SJCRH30 (cell line): ENCODE results near the gene SMG5. TPM values are rescaled to one million over a fixed set of nuclear protein-coding genes. Genes with fewer than 3 reads are reported as not detected.

Source experiments
- DNase-seq, 2 experiments: peaks; one replicate each; pipeline ENCODE4 v3.0.0-alpha.2; 2015 to 2020
- H3K27ac ChIP-seq: fragments of 250-450 bp; sonication (Bioruptor Pico); 2 replicates; pipeline ENCODE4 v1.5.1; 2020; ENCODE audit warnings: mild to moderate bottlenecking, moderate library complexity
- H3K27me3 ChIP-seq: fragments of 250-450 bp; sonication (Bioruptor Pico); 2 replicates; pipeline ENCODE4 v1.5.1; 2020; ENCODE audit warnings: mild to moderate bottlenecking, moderate library complexity
- H3K36me3 ChIP-seq: fragments of 250-450 bp; sonication (Bioruptor Pico); 2 replicates; pipeline ENCODE4 v1.5.1; 2020; ENCODE audit warnings: mild to moderate bottlenecking, moderate library complexity
- H3K4me1 ChIP-seq: fragments of 250-450 bp; sonication (Bioruptor Pico); 2 replicates; pipeline ENCODE4 v1.5.1; 2020; ENCODE audit warnings: mild to moderate bottlenecking, moderate library complexity
- H3K4me3 ChIP-seq: fragments of 250-450 bp; sonication (Bioruptor Pico); 2 replicates; pipeline ENCODE4 v1.5.1; 2020; ENCODE audit warnings: mild to moderate bottlenecking, moderate library complexity
- H3K9me3 ChIP-seq: fragments of 250-450 bp; sonication (Bioruptor Pico); replicated peaks from 2 replicates; pipeline ENCODE4 v1.5.1; 2020; ENCODE audit warnings: mild to moderate bottlenecking, moderate library complexity
- total RNA-seq: library from RNA; depleted of rRNA; stranded (reverse); fragments of >200 nt; shearing (Covaris generic); gene quantifications from 2 replicates; pipeline ENCODE4 v1.2.3, GENCODE V29; 2014

SMG5 gene
- total RNA-seq, 1 experiment from 2014 or later, result 74.2 TPM

DNA sequence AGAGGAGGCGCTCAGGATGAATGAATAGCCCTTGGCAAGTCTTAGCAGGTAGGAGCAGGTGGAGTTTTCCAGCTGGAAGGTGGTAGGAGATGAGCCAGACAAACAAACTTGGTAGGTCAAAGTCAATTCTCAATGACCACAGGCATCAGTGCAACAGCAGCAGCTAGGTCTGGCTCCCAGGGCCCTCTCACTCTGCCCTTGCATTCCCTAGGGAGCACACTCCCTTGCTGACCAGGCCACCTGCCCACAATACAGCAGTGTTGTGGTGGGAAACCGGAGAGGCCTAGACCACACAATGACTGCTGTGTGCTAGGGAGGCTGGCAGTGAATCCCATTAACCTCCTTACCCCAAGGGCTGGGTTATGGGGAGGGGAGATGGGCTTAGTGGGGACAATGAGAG, 21.7 kb downstream of the SMG5 start:
- Histone ChIP-seq H3K4me1 (peaks cover 13% of the 10 kb centered on the region), H3K9me3 (no peaks in the 10 kb centered on the region), H3K27me3 (no peaks in the 10 kb centered on the region), H3K4me3 (no peak overlapping the region), H3K27ac (peak overlapping the region; percentile 43; the same call in 1 of the 2 replicates), H3K36me3 (peaks cover 72% of the 10 kb centered on the region)
- DNase-seq, result peak; percentile 88 to 94

DNA sequence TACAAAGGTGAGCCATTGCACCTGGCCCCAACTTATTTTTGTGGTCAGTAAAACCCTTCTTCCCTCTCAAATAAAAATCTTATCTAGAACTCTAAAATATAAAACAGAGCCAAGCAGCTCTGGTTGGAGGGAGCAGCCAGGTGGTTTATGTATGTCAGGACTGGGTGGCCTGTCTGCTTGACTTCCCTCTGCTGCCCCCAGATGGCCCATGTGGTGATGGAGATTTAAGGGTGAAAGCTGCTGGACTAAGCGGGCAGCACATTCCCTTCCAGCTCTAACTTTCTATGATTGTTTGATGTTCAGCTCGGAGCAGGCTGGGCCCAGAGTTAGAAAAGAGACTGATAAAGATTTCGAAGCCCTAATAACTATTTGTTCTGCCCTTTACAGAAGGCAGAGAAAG, 22.8 kb downstream of the SMG5 start:
- Histone ChIP-seq H3K27ac (no peak overlapping the region), H3K36me3 (peaks cover 71% of the 10 kb centered on the region), H3K4me1 (peaks cover 13% of the 10 kb centered on the region), H3K4me3 (no peak overlapping the region), H3K9me3 (no peaks in the 10 kb centered on the region), H3K27me3 (no peaks in the 10 kb centered on the region)
- no peak for DNase-seq

DNA sequence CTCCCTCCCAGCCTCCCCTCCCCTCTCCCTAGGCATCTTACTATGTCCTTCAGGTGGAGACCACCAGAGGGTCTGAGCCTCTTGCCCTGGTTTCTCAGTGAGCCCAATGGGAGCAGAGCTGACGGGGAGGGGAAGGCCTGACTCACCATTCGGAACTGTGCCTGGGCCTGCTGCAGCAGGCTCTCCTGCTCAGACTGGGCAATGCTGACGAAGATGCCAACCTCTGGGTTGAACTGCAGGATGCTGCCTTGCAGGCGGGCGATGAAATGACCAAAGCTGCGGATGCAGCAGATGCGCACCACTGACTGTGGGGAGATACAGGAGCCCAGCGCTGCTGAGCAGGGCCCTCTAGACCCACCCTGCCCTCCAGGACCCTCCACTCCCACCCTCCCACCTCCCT, 23.8 kb downstream of the SMG5 start:
- DNase-seq, result no peak

DNA sequence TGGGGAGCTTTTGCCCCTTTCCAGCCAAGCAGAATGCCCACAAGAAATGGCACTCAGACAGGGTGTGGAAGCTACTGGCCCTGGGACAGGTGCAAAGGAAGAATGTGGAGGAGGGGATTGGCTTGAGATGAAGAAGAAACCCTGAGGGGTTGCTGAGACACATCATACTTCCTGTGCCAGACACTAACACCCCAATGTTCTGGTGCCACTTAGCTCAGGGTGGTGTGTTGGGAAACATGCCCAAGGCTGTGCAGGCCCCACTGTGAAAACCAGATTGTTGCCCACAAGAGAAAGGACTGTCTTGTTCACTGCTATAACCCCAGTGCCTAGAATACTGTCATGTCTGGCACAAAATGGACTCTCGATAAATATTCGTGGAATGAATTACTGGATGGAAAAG, 24.9 kb downstream of the SMG5 start:
- H3K36me3 ChIP-seq, result peaks cover 66% of the 10 kb centered on the region
- no peak overlapping the region for H3K4me3 ChIP-seq
- no peak for DNase-seq
- no peaks in the 10 kb centered on the region for H3K9me3 ChIP-seq
- no peaks in the 10 kb centered on the region for H3K27me3 ChIP-seq
- peaks cover 13% of the 10 kb centered on the region for H3K4me1 ChIP-seq
- H3K27ac ChIP-seq, result no peak overlapping the region

More for the DNA sequence above, 23.8 kb downstream of the SMG5 start:
- no peaks in the 10 kb centered on the region for H3K27me3 ChIP-seq
- no peak overlapping the region for H3K27ac ChIP-seq
- peaks cover 70% of the 10 kb centered on the region for H3K36me3 ChIP-seq
- H3K9me3 ChIP-seq, result no peaks in the 10 kb centered on the region
- peaks cover 13% of the 10 kb centered on the region for H3K4me1 ChIP-seq
- no peak overlapping the region for H3K4me3 ChIP-seq

DNA sequence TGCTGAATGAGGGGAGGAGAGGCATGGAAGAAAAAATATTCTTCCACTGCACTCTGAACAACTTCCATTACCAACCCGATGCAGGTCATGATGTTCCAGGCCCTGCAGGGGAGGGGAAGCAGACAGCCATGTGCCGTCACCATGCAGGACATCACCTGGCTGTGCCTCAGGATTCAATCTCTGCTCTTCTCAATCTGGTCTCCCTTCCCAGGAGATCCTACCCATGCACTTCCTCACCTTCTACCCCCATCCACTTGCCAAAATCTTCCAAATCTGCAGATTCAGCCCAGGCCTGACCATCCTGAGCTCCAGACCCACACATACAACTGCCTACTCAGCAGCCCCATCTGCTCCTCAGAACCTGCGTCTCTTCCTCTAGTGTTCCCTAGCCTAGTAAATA, 29.0 kb downstream of the SMG5 start:
- Histone ChIP-seq H3K27ac (no peak overlapping the region), H3K4me3 (no peak overlapping the region)
- no peak for DNase-seq

GRCh38 chr1:156251527-156251926, 31.1 kb downstream of the SMG5 start:
- H3K4me1 ChIP-seq, result no peaks in the 10 kb centered on the region
- no peaks in the 10 kb centered on the region for H3K27me3 ChIP-seq
- peak; percentile 41 to 45 for DNase-seq
- H3K4me3 ChIP-seq, result no peak overlapping the region
- no peak overlapping the region for H3K27ac ChIP-seq
- no peaks in the 10 kb centered on the region for H3K9me3 ChIP-seq
- peaks cover 44% of the 10 kb centered on the region for H3K36me3 ChIP-seq

More for the DNA sequence above, 29.0 kb downstream of the SMG5 start:
- H3K9me3 ChIP-seq, result no peaks in the 10 kb centered on the region
- peaks cover 55% of the 10 kb centered on the region for H3K36me3 ChIP-seq
- H3K27me3 ChIP-seq, result no peaks in the 10 kb centered on the region
- H3K4me1 ChIP-seq, result no peaks in the 10 kb centered on the region

DNA sequence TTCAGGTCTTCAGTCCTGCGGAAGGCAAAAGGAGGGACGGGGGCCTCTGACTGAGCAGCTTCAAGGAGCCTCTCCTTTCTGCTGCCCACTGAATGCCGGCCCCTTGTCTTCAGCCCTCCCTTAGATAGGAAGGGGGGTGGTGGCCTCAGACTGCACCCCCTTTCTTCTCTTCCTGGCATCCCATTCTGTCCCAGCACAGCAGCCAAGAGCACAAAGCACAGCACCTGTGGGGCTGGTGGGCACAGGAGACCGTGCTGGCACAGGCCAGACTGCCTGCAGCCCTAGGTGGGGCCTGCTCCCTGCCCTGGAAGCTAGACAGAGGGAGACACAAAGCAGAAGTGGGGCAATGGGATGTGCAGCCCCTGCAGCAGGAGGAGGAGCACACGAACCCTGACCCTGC, 33.0 kb downstream of the SMG5 start:
- no peak for DNase-seq
- Histone ChIP-seq H3K4me1 (no peaks in the 10 kb centered on the region), H3K4me3 (no peak overlapping the region), H3K27ac (no peak overlapping the region), H3K9me3 (no peaks in the 10 kb centered on the region), H3K27me3 (no peaks in the 10 kb centered on the region), H3K36me3 (peaks cover 36% of the 10 kb centered on the region)

GRCh38 chr1:156248323-156248683, 34.3 kb downstream of the SMG5 start:
- DNase-seq, result no peak
- Histone ChIP-seq H3K9me3 (no peaks in the 10 kb centered on the region), H3K4me1 (no peaks in the 10 kb centered on the region), H3K27me3 (no peaks in the 10 kb centered on the region), H3K27ac (no peak overlapping the region), H3K36me3 (peaks cover 29% of the 10 kb centered on the region), H3K4me3 (no peak overlapping the region)

DNA sequence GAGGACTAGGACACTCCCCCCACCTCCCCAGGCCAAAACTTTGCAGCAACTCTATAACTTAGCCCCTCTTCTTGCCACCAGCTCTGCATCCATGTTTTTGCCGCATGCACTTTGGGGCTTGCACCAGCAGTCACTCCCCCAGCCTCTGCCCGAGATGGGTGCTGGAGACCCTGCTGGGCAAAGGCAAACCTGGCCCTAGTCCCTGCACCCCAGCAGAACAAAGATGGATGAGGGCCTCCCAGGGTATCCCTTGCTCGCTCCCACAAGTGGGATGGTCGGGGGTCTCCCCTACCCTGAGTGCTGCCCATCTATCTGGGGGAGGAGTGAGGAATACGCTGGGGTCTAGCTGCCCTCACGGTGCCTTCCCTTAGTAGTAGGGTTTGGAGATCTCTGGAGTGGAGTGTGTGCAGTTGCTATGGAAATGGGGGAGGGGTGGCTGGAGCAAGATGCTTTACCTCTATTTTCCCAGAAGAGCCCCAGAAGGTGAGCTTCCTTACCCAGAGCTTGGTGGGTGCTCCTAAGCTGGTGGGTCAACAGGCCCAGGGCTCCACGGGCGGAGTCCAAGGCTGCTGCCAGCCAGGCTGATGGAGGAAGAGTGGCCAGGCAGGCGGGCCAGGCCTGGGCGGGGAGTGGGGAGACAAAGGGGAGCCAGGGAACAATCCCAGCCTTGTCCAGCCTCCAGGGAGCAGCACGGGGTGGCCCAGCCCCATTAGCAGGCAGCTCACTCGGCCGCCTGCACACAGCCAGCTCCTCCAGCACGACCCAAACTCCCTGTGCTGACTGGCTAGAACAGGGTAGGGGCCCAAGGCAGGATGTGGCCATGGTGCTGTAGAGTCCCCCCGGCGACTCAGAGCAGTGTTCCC, 34.9 kb downstream of the SMG5 start, which contains the start of gene PAQR6:
Gene PAQR6 (minus strand): TSS at position 597 of the 863 bp plus-strand sequence. CDS start 1,325 bp downstream, outside the sequence.
- Histone ChIP-seq H3K4me1 (no peaks in the 10 kb centered on the region), H3K27me3 (no peaks in the 10 kb centered on the region)
- DNase-seq, result no peak

GRCh38 chr1:156246781-156247459, 35.7 kb downstream of the SMG5 start:
- Histone ChIP-seq H3K9me3 (no peaks in the 10 kb centered on the region), H3K27me3 (no peaks in the 10 kb centered on the region), H3K4me1 (peaks cover under 1% of the 10 kb centered on the region), H3K36me3 (peaks cover 15% of the 10 kb centered on the region), H3K27ac (no peak overlapping the region), H3K4me3 (no peak overlapping the region)
- no peak for DNase-seq

More for the DNA sequence above, 34.9 kb downstream of the SMG5 start, which contains the start of gene PAQR6:
- H3K4me3 ChIP-seq, result no peak within 1 kb of the TSS
- no peak within 1 kb of the TSS for H3K27ac ChIP-seq
- no peaks in the 10 kb centered on the region for H3K9me3 ChIP-seq
- H3K36me3 ChIP-seq, result peaks cover 22% of the 10 kb centered on the region

GRCh38 chr1:156246241-156246780, 36.3 kb downstream of the SMG5 start:
- no peak for DNase-seq
- no peaks in the 10 kb centered on the region for H3K27me3 ChIP-seq
- H3K4me3 ChIP-seq, result no peak overlapping the region
- peaks cover 10% of the 10 kb centered on the region; the same call in 1 of the 2 replicates for H3K36me3 ChIP-seq
- peaks cover 4% of the 10 kb centered on the region for H3K4me1 ChIP-seq
- H3K27ac ChIP-seq, result no peak overlapping the region
- H3K9me3 ChIP-seq, result no peaks in the 10 kb centered on the region

GRCh38 chr1:156245451-156246232, 37.0 kb downstream of the SMG5 start:
- no peak overlapping the region for H3K4me3 ChIP-seq
- H3K4me1 ChIP-seq, result peaks cover 8% of the 10 kb centered on the region
- no peak overlapping the region for H3K27ac ChIP-seq
- no peak for DNase-seq
- no peaks in the 10 kb centered on the region for H3K27me3 ChIP-seq
- no peaks in the 10 kb centered on the region for H3K9me3 ChIP-seq
- peaks cover 3% of the 10 kb centered on the region; the same call in 1 of the 2 replicates for H3K36me3 ChIP-seq

- no peak for DNase-seq
- Histone ChIP-seq H3K9me3 (no peaks in the 10 kb centered on the region), H3K4me3 (no peak overlapping the region), H3K27ac (no peak overlapping the region), H3K36me3 (no peaks in the 10 kb centered on the region), H3K4me1 (peaks cover 8% of the 10 kb centered on the region), H3K27me3 (no peaks in the 10 kb centered on the region)
These were observed 37.9 kb downstream of the SMG5 start for GRCh38 chr1:156244712-156245111.

GRCh38 chr1:156244126-156244525, 38.5 kb downstream of the SMG5 start:
- H3K27ac ChIP-seq, result no peak overlapping the region

More at GRCh38 chr1:156244126-156244525, 38.5 kb downstream of the SMG5 start:
- Histone ChIP-seq H3K36me3 (no peaks in the 10 kb centered on the region), H3K27me3 (no peaks in the 10 kb centered on the region), H3K4me3 (no peak overlapping the region), H3K4me1 (peaks cover 8% of the 10 kb centered on the region), H3K9me3 (no peaks in the 10 kb centered on the region)
- DNase-seq, result no peak
